ENCODE results near the gene DLGAP1.

DNA sequence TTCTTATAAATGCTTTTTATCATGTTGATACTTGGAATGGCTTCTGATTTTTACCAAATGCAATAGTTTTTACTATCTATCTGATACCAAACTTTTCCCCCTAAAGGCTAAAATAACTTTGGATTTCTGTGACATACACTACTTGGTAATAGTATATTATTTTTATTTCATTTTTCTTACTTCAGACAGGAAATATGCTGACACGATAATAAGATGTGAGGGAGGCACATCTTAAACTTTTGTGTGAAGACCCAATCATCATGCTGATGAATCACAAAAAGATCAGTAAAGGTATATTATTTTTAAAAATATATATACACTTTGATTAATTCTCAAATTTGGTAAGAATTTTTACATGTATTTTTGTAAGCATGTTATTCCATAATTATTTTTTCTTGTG is 882.3 kb downstream of the DLGAP1 start:
- TF ChIP-seq, protein P1, sequence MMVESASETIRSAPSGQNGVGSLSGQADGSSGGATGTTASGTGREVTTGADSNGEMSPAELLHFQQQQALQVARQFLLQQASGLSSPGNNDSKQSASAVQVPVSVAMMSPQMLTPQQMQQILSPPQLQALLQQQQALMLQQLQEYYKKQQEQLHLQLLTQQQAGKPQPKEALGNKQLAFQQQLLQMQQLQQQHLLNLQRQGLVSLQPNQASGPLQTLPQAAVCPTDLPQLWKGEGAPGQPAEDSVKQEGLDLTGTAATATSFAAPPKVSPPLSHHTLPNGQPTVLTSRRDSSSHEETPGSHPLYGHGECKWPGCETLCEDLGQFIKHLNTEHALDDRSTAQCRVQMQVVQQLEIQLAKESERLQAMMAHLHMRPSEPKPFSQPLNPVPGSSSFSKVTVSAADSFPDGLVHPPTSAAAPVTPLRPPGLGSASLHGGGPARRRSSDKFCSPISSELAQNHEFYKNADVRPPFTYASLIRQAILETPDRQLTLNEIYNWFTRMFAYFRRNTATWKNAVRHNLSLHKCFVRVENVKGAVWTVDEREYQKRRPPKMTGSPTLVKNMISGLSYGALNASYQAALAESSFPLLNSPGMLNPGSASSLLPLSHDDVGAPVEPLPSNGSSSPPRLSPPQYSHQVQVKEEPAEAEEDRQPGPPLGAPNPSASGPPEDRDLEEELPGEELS (CRISPR knock-in tag; IDR thresholded peaks at IDR 0.05), result no peak
- TF ChIP-seq, protein P2, sequence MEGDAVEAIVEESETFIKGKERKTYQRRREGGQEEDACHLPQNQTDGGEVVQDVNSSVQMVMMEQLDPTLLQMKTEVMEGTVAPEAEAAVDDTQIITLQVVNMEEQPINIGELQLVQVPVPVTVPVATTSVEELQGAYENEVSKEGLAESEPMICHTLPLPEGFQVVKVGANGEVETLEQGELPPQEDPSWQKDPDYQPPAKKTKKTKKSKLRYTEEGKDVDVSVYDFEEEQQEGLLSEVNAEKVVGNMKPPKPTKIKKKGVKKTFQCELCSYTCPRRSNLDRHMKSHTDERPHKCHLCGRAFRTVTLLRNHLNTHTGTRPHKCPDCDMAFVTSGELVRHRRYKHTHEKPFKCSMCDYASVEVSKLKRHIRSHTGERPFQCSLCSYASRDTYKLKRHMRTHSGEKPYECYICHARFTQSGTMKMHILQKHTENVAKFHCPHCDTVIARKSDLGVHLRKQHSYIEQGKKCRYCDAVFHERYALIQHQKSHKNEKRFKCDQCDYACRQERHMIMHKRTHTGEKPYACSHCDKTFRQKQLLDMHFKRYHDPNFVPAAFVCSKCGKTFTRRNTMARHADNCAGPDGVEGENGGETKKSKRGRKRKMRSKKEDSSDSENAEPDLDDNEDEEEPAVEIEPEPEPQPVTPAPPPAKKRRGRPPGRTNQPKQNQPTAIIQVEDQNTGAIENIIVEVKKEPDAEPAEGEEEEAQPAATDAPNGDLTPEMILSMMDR (IDR thresholded peaks at IDR 0.05), result no peak
- TF ChIP-seq, protein P3, sequence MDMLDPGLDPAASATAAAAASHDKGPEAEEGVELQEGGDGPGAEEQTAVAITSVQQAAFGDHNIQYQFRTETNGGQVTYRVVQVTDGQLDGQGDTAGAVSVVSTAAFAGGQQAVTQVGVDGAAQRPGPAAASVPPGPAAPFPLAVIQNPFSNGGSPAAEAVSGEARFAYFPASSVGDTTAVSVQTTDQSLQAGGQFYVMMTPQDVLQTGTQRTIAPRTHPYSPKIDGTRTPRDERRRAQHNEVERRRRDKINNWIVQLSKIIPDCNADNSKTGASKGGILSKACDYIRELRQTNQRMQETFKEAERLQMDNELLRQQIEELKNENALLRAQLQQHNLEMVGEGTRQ (CRISPR knock-in tag; IDR thresholded peaks at IDR 0.05), result no peak
- no peak for TF ChIP-seq CBFB (CRISPR knock-in tag; IDR thresholded peaks at IDR 0.05; ENCODE audit: low read depth)
- no peak for TF ChIP-seq NR3C1 (CRISPR knock-in tag; conservative IDR thresholded peaks at IDR 0.05; ENCODE audit: low read depth)
- TF ChIP-seq ZNF121 (CRISPR knock-in tag; IDR thresholded peaks at IDR 0.05), result no peak
- no peak for TF ChIP-seq ESRRA (CRISPR knock-in tag; IDR thresholded peaks at IDR 0.05; ENCODE audit: borderline replicate concordance)
- no peak for TF ChIP-seq KAT7 (CRISPR knock-in tag; IDR thresholded peaks at IDR 0.05; ENCODE audit: borderline replicate concordance)
- no peak for TF ChIP-seq NFE2L1 (CRISPR knock-in tag; IDR thresholded peaks at IDR 0.05)
- TF ChIP-seq, protein P4, sequence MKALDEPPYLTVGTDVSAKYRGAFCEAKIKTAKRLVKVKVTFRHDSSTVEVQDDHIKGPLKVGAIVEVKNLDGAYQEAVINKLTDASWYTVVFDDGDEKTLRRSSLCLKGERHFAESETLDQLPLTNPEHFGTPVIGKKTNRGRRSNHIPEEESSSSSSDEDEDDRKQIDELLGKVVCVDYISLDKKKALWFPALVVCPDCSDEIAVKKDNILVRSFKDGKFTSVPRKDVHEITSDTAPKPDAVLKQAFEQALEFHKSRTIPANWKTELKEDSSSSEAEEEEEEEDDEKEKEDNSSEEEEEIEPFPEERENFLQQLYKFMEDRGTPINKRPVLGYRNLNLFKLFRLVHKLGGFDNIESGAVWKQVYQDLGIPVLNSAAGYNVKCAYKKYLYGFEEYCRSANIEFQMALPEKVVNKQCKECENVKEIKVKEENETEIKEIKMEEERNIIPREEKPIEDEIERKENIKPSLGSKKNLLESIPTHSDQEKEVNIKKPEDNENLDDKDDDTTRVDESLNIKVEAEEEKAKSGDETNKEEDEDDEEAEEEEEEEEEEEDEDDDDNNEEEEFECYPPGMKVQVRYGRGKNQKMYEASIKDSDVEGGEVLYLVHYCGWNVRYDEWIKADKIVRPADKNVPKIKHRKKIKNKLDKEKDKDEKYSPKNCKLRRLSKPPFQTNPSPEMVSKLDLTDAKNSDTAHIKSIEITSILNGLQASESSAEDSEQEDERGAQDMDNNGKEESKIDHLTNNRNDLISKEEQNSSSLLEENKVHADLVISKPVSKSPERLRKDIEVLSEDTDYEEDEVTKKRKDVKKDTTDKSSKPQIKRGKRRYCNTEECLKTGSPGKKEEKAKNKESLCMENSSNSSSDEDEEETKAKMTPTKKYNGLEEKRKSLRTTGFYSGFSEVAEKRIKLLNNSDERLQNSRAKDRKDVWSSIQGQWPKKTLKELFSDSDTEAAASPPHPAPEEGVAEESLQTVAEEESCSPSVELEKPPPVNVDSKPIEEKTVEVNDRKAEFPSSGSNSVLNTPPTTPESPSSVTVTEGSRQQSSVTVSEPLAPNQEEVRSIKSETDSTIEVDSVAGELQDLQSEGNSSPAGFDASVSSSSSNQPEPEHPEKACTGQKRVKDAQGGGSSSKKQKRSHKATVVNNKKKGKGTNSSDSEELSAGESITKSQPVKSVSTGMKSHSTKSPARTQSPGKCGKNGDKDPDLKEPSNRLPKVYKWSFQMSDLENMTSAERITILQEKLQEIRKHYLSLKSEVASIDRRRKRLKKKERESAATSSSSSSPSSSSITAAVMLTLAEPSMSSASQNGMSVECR (CRISPR knock-in tag; IDR thresholded peaks at IDR 0.05; ENCODE audit: borderline replicate concordance), result no peak
- TF ChIP-seq, protein P5, sequence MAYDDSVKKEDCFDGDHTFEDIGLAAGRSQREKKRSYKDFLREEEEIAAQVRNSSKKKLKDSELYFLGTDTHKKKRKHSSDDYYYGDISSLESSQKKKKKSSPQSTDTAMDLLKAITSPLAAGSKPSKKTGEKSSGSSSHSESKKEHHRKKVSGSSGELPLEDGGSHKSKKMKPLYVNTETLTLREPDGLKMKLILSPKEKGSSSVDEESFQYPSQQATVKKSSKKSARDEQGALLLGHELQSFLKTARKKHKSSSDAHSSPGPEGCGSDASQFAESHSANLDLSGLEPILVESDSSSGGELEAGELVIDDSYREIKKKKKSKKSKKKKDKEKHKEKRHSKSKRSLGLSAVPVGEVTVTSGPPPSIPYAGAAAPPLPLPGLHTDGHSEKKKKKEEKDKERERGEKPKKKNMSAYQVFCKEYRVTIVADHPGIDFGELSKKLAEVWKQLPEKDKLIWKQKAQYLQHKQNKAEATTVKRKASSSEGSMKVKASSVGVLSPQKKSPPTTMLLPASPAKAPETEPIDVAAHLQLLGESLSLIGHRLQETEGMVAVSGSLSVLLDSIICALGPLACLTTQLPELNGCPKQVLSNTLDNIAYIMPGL (CRISPR knock-in tag; IDR thresholded peaks at IDR 0.05), result no peak

All from WTC11 (cell line).